HG03108 (cell line): ENCODE data around the gene RFX8.
"Not testable (repeated sequence)": the region's sequence is repeated elsewhere in the genome, so short reads cannot be mapped to it uniquely, and the experiment has no call there.

Experiments used
- ATAC-seq: cut with Tn5 transposase; IDR thresholded peaks from one replicate; pipeline ENCODE4 v1.9.1; 2021; ENCODE audit warnings: moderate library complexity; ENCODE audit not compliant: unreplicated experiment

RFX8 gene

GRCh38 chr2:101474731-101475384, at the start of gene RFX8:
RFX8 (minus strand) TSS chr2:101475112; CDS start chr2:101466848, 8,264 bp downstream.
- no peak for ATAC-seq

GRCh38 chr2:101521487-101521886, 46.6 kb upstream of the RFX8 start:
- ATAC-seq = no peak

- no peak for ATAC-seq
These were observed 45.3 kb upstream of the RFX8 start for GRCh38 chr2:101520246-101520645.

- no peak for ATAC-seq
These were observed 43.9 kb upstream of the RFX8 start for GRCh38 chr2:101518578-101519492.

GRCh38 chr2:101517758-101518271, 42.9 kb upstream of the RFX8 start:
- no peak for ATAC-seq

GRCh38 chr2:101516823-101517690, 42.1 kb upstream of the RFX8 start:
- ATAC-seq = no peak

- ATAC-seq = no peak
These were observed 41.4 kb upstream of the RFX8 start for GRCh38 chr2:101516349-101516748.

GRCh38 chr2:101515477-101515876, 40.6 kb upstream of the RFX8 start:
- no peak for ATAC-seq

GRCh38 chr2:101512993-101513392, 38.1 kb upstream of the RFX8 start:
- ATAC-seq = no peak

GRCh38 chr2:101511381-101511780, 36.5 kb upstream of the RFX8 start:
- no peak for ATAC-seq

- no peak for ATAC-seq
These were observed 34.8 kb upstream of the RFX8 start for GRCh38 chr2:101509499-101510284.

GRCh38 chr2:101508636-101509035, 33.7 kb upstream of the RFX8 start:
- ATAC-seq = no peak

GRCh38 chr2:101505276-101505675, 30.4 kb upstream of the RFX8 start:
- ATAC-seq = not testable (repeated sequence)

GRCh38 chr2:101504744-101505143, 29.8 kb upstream of the RFX8 start:
- not testable (repeated sequence) for ATAC-seq

GRCh38 chr2:101502095-101502494, 27.2 kb upstream of the RFX8 start:
- no peak for ATAC-seq

- no peak for ATAC-seq
These were observed 26.5 kb upstream of the RFX8 start for GRCh38 chr2:101501443-101501842.

- ATAC-seq = no peak
These were observed 25.9 kb upstream of the RFX8 start for GRCh38 chr2:101500860-101501259.

- ATAC-seq = no peak
These were observed 25.3 kb upstream of the RFX8 start for GRCh38 chr2:101500180-101500579.

- no peak for ATAC-seq
These were observed 21.4 kb upstream of the RFX8 start for GRCh38 chr2:101496279-101496678.

- ATAC-seq = no peak
These were observed 18.1 kb upstream of the RFX8 start for GRCh38 chr2:101492936-101493473.
